Measurements from ENCODE around the gene GLB1L2.

The GLB1L2 gene

GRCh38 chr11:134367781-134368180 lies 36.0 kb downstream of the GLB1L2 start:
- no peak for DNase-seq (ENCODE audit: low read depth)

GRCh38 chr11:134369656-134370525 lies 38.1 kb downstream of the GLB1L2 start:
- no peak for DNase-seq (ENCODE audit: low read depth)

GRCh38 chr11:134370526-134371435 lies 39.0 kb downstream of the GLB1L2 start:
- DNase-seq (ENCODE audit: low read depth) = no peak

GRCh38 chr11:134371436-134372185 lies 39.8 kb downstream of the GLB1L2 start:
- no peak for DNase-seq (ENCODE audit: low read depth)

GRCh38 chr11:134372536-134372935 lies 40.7 kb downstream of the GLB1L2 start:
- no peak for DNase-seq (ENCODE audit: low read depth)

- DNase-seq (ENCODE audit: low read depth) = no peak
Observed at GRCh38 chr11:134372961-134373360, 41.2 kb downstream of the GLB1L2 start.

GRCh38 chr11:134373591-134374052 lies 41.8 kb downstream of the GLB1L2 start:
- DNase-seq (ENCODE audit: low read depth) = no peak

- DNase-seq (ENCODE audit: low read depth) = no peak
Observed at GRCh38 chr11:134374171-134374570, 42.4 kb downstream of the GLB1L2 start.

- DNase-seq (ENCODE audit: low read depth) = no peak
Observed at GRCh38 chr11:134374891-134375550, 43.2 kb downstream of the GLB1L2 start.

GRCh38 chr11:134376150-134376921 lies 44.5 kb downstream of the GLB1L2 start:
- DNase-seq (ENCODE audit: low read depth) = no peak

GRCh38 chr11:134377876-134378275 lies 46.1 kb downstream of the GLB1L2 start:
- no peak for DNase-seq (ENCODE audit: low read depth)

- no peak for DNase-seq (ENCODE audit: low read depth)
Observed at GRCh38 chr11:134379241-134379640, 47.5 kb downstream of the GLB1L2 start.

GRCh38 chr11:134380229-134380628 lies 48.4 kb downstream of the GLB1L2 start:
- no peak for DNase-seq (ENCODE audit: low read depth)

- no peak for DNase-seq (ENCODE audit: low read depth)
Observed at GRCh38 chr11:134380785-134381184, 49.0 kb downstream of the GLB1L2 start.

- DNase-seq (ENCODE audit: low read depth) = no peak
Observed at GRCh38 chr11:134382257-134382656, 50.5 kb downstream of the GLB1L2 start.

- no peak for DNase-seq (ENCODE audit: low read depth)
Observed at GRCh38 chr11:134382830-134383229, 51.0 kb downstream of the GLB1L2 start.

GRCh38 chr11:134383576-134384221 lies 51.9 kb downstream of the GLB1L2 start:
- no peak for DNase-seq (ENCODE audit: low read depth)

- no peak for DNase-seq (ENCODE audit: low read depth)
Observed at GRCh38 chr11:134384406-134384805, 52.6 kb downstream of the GLB1L2 start.

- DNase-seq (ENCODE audit: low read depth) = no peak
Observed at GRCh38 chr11:134385171-134385570, 53.4 kb downstream of the GLB1L2 start.

Measured in fibroblast of the conjunctiva (primary cell).